SK-N-MC (cell line): Measurements from ENCODE around the gene PTPRA.

Experiments used
- EZH2 ChIP-seq: fragments of 200-600 bp; sonication (generic); IDR thresholded peaks from one replicate; pipeline ENCODE4 v1.6.1; 2017; ENCODE audit warnings: antibody characterized with exemption
- POLR2AphosphoS5 ChIP-seq: IDR thresholded peaks from 2 replicates; pipeline ENCODE4 v1.6.1; 2012; ENCODE audit warnings: mild to moderate bottlenecking, low read depth, low read length, borderline replicate concordance

DNA sequence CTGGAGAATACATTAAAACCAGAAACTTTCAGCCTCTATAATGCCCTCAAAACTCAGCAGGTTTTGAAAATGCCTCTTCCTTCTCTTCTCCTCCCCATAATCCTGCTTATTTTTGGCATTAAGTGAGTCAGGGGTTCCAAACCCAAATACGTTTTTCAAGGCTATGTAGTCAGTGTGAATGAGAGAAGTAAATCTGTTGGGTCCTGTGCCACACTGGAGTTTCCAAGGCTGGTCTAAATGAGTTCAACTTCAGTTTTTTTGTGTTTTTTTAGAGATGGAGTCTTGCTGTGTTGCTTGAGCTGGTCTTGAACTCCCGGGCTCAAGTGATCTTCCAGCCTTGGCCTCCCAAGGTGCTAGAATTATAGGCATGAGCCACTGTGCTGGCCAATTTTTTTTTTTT lies 20.9 kb downstream of the PTPRA start:
- no peak for TF ChIP-seq EZH2
- no peak for TF ChIP-seq POLR2AphosphoS5
